ENCODE data around the gene TPD52L1. TPM values are rescaled to one million over a fixed set of nuclear protein-coding genes. Genes with fewer than 3 reads are reported as not detected.

The TPD52L1 gene
- total and polyA plus RNA-seq, 2 experiments from 2014 or later = 22.8 to 24.0 TPM

GRCh38 chr6:125258651-125259353 is 105.2 kb downstream of the TPD52L1 start:
- H3K9me2 ChIP-seq (ENCODE audit: insufficient read depth) = no peaks in the 10 kb centered on the region
- no peaks in the 10 kb centered on the region for H3K27me3 Mint-ChIP-seq (ENCODE audit: insufficient read depth, low read depth, poor library complexity)
- H3K36me3 Mint-ChIP-seq (ENCODE audit: low read depth) = no peaks in the 10 kb centered on the region
- H2AFZ ChIP-seq = no peak overlapping the region
- peaks cover 13% of the 10 kb centered on the region; the same call in 2 of the 3 replicates for H3K4me1 Mint-ChIP-seq
- H3K4me3 Mint-ChIP-seq = no peak overlapping the region
- H3K36me3 ChIP-seq (ENCODE audit: insufficient read depth) = no peaks in the 10 kb centered on the region
- H3K27ac ChIP-seq (ENCODE audit: low read depth) = no peak overlapping the region
- H3F3A ChIP-seq (replicated peaks; ENCODE audit: low read depth) = no peaks in the 10 kb centered on the region
- H3K4me3 ChIP-seq = no peak overlapping the region
- no peaks in the 10 kb centered on the region for H3K27me3 ChIP-seq (ENCODE audit: insufficient read depth)
- H3K9me3 Mint-ChIP-seq = no peaks in the 10 kb centered on the region
- no peak overlapping the region for H3K4me2 ChIP-seq
- H3K79me2 ChIP-seq (replicated peaks; ENCODE audit: insufficient read depth) = no peaks in the 10 kb centered on the region
- no peak overlapping the region for H3K27ac Mint-ChIP-seq
- TF ChIP-seq CREB1 (CRISPR knock-in tag; IDR thresholded peaks at IDR 0.05; ENCODE audit: low read depth) (no peak), POLR2AphosphoS5 (IDR thresholded peaks at IDR 0.05; ENCODE audit: low read depth) (no peak), NANOG (IDR thresholded peaks at IDR 0.05; ENCODE audit: borderline replicate concordance) (no peak), STAT1 (IDR thresholded peaks at IDR 0.05; ENCODE audit: unreplicated experiment) (no peak), REST (IDR thresholded peaks at IDR 0.05; ENCODE audit: unreplicated experiment) (no peak), ZNF114 (CRISPR knock-in tag; IDR thresholded peaks at IDR 0.05) (no peak), CTCF (conservative IDR thresholded peaks at IDR 0.05; ENCODE audit: low read depth in 2 of 2) (no peak), ETS1 (IDR thresholded peaks at IDR 0.05) (no peak), JUNB (IDR thresholded peaks at IDR 0.05; ENCODE audit: unreplicated experiment) (no peak), EZH2 (IDR thresholded peaks at IDR 0.05; ENCODE audit: low read depth, unreplicated experiment) (no peak)
- DNase-seq (ENCODE audit: low spot score) = no peak
- H4K20me1 ChIP-seq (replicated peaks; ENCODE audit: insufficient read depth) = no peaks in the 10 kb centered on the region
- H3K4me1 ChIP-seq (ENCODE audit: insufficient read depth) = peaks cover 9% of the 10 kb centered on the region
- no peak for ATAC-seq

Measured in GM23338 (cell line).